HG03097 (cell line): ENCODE data around the gene CYBA.

Source experiments
- ATAC-seq: cut with Tn5 transposase; IDR thresholded peaks from one replicate; pipeline ENCODE4 v1.9.1; 2021; ENCODE audit not compliant: unreplicated experiment, low FRiP score

Gene CYBA

GRCh38 chr16:88662843-88663606, 12.2 kb upstream of the CYBA start, which contains the start of gene MVD:
TSS of gene MVD (minus strand) at chr16:88663091. CDS start at chr16:88663080, 11 bp downstream.
- ATAC-seq: peak; percentile 95

- peak; percentile 4 for ATAC-seq
Observed at GRCh38 chr16:88662222-88662842, 11.5 kb upstream of the CYBA start.

DNA sequence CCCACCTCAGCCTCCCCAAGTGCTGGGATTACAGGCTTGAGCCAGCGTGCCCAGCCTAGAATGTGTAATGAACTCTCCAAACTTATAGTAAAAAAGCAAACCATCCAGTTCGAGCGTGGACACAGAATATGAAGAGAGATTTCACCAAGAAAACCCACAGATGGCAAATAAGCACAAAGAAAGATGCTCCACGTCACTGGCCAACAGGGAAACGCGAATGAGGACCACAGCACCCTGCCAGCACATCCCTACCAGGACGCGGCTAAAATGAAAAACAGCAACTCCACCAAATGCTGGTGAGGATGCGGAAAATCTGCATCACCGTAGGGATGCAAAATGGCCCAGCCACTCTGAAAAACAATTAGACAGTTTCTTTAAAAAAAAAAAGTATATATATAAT, 10.6 kb upstream of the CYBA start:
- no peak for ATAC-seq

GRCh38 chr16:88659160-88659559, 8.3 kb upstream of the CYBA start:
- ATAC-seq: no peak

- no peak for ATAC-seq
Observed at GRCh38 chr16:88658714-88659113, 7.9 kb upstream of the CYBA start.

GRCh38 chr16:88657371-88657770, 6.5 kb upstream of the CYBA start:
- ATAC-seq: no peak

DNA sequence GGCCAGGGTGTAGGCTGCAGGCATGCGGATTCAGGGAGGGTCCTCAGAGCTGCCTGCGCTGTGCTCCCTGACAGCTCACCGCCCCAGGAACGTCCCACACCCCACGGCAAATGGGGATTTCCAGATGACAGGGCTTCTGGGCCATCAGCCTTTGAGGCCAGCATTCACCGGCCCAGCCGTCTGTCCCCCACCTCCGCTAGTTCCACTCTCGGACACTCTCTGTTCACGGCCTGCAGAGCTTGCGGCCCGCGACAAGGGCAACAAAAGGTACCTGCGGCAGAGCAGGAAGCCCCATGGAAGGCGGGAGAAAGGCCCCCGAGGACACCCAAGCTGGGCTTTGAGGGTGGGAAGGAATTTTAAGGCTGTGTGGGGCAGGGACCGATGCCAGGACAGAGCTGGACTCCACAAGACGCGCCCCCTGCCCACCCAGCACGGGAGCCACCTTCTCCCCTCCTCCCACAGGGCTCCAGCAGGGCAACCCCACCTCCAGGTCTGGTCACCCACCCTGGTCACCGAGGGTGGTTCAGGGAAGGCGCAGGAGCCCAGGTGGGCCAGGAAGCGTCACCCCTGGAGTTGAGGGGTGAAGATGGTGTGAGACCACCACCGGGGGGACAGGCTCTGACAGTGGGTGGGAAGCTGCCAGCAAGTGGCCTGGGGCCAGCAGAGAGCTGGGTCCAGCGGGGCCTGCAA, 5.6 kb upstream of the CYBA start:
- no peak for ATAC-seq

DNA sequence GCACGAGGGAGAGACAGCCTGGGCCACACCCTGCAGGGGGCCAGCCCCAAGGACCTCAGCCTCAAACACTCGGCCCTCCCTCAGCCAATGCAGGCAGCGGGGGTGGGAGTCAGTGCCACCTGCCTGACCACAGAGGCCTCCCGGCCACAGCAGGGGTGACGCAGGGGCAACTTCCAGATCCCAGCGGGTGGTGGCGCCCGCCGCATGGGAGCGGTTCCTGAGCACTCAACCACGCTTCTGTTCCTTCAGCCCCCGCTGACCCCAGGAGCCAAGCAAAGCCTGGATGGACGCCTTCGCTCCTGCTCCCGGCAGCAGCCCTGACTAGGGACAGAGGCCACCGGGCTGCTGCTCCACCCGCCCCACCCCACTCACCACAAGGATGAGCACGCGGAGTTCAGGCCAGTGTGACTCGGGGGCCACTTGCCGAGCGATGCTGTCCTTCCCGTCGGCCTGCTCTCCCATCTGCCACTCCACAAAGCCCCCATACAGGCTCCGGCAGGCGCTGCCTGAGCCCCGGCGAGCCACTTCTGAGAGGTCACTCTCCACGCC, 5.0 kb upstream of the CYBA start:
- ATAC-seq: no peak

DNA sequence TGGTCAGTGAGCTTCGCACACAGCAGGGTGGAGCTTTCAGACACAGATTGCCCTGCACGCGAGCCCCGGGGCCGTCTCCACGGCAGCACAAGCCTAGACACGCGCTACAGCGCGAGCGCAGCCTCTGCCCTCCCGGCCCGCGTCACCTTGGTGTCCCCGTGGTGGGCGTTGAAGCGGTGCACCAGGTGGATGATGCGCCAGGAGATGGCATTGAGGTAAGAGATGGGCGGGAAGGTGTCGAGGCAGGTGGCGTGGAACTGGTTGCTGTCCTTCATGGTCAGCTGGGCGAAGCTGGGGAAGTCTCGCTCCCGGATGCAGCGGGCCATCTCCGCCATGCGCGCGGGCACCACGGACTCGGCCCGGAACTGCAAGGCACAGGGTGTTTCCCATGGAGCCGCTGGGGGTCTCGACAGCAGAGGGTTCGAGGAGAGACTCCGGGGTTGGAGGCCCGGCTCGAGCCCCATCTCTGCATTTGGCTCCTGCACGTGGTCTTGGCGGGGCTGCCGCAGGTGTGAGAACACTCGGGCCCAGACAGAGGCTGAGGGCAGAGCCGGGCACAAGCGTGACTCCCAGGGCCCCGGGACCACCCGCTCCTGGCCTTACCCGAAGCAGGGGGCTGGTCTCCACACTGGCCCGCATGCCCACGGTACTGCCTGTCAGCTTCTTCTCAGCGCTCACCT, 4.3 kb upstream of the CYBA start:
- ATAC-seq: no peak

DNA sequence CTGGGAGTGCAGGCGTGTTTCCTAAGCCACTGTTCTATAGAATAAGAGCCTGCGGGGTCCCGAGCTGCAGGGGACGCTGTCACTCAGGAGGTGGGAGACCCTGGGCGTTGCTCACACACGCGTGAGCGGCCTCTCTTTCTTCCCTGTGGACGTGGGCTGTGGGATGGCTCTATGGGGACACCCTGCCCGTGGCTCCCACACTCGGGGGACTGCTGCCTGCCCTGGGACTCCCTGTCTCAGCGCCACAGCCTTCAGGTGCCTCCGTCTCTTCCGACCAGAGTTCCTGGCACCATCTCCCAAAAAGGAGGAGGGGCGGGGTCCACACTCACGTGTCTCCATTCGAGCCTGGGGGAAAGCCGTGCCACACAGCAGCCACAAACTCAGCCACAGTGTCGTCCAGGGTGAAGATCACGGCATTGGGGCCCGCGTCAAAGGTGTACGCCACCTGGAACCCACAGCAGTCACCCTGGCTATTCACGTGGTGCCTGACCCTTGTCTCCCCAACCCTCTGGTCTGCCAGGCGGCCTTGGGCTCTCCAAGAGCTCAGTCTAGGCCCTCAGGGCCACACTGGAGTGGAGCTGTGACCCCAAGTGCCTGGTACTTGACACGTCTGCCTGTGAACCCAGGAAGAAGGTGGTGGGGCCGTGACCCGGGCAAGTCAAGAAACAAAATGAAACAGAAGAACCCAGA, 3.7 kb upstream of the CYBA start:
- no peak for ATAC-seq

DNA sequence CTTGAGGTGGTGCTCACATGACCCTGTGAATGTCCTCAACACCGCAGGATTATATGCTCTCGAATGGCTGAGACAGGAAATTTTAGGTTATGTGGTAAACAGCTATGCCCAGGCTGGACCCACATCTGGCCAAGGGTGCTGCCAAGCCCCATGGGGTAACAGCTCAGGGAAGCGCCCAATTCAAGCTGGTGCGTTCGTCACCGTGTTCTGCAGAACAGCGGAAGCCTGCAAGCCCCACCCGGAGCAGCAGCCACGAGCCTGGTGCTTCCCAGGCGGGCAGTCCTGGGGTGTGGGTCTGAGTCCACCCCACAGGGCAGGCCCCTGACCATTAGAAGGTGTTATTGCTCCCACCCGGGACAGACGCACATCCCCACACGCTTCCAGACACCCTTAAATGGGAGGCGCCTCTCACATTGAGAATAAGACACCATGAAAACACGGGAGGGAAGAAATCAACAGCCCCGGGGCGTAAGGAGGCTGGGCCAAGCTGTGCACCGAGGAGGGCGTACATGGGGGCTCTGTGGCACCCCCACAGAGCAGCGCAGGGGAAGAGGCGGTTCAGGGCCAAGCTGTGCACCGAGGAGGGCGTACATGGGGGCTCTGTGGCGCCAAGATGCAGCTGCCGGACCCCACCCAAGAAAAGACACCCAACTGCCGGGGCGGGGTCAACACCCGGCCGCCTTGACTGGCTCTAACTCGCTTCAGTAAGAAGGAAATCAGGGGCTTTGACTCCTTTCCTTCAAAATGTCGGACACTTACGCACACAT, 2.9 kb upstream of the CYBA start:
- no peak for ATAC-seq

DNA sequence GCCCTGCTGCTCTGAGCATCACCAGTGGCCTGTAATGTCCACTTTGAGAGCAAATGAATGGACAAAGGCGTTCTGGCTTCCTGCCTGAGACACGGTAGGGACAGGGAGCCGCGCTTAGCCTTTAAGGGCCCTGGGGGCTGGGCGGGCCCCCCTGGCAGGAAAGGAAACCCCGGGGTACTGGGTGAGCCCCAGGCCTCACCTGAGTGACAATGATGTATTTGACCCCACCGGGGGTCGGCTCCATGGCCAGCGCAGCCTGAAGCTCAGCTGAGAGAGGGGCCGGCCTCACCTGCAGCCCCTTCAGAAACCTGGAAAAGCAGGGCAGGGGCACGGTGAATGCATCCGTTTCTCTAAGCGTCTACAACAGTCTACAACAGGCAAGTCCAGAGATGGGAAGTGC, 2.2 kb upstream of the CYBA start:
- ATAC-seq: no peak

- no peak for ATAC-seq
Observed at GRCh38 chr16:88652762-88653063, 1.9 kb upstream of the CYBA start.

DNA sequence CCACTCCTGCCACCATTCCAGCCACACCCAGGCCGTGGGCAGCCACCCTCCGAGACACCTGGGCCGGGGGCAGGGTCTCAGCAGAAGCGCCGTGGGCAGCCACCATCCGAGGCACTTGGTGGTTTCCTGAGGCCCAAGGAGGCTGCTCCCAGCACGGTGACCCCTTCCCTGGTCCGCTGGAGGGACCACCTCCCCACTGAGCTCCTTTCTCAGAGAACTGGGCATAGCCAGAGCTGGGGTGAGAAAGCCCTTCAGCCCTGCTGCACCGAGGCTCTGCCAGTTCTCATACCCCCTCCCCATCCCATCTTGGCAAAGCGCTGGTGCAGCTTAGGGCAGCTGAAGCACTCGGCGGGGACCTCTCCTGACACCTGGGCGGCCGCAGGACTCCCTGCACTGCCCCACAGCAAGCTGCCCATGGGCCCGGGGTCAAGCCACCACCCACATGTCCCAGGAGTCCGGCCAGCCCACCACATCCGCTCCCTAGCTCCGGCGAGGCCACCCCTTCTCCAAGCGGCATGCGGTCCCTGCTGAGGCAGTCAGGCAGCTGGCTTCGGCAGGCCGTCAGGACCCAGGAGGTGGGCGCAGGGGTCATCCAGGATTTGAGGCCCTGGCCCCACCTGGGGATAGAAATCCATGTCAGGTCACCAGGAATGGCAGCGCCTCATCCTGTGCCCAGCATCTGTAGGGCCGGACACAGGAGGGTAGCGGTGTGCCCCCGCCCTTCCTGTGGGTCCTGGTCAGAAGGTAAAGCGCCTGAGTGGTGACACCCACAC, 1.3 kb upstream of the CYBA start:
- no peak for ATAC-seq

GRCh38 chr16:88651276-88651988, 579 bp upstream of the CYBA start:
- ATAC-seq: peak; percentile 70

- ATAC-seq: no peak
Observed at GRCh38 chr16:88649924-88650748, 717 bp downstream of the CYBA start.

GRCh38 chr16:88649195-88649923, 1.5 kb downstream of the CYBA start:
- no peak for ATAC-seq
